ENCODE measurements around the gene SLC24A5.

Gene SLC24A5

DNA sequence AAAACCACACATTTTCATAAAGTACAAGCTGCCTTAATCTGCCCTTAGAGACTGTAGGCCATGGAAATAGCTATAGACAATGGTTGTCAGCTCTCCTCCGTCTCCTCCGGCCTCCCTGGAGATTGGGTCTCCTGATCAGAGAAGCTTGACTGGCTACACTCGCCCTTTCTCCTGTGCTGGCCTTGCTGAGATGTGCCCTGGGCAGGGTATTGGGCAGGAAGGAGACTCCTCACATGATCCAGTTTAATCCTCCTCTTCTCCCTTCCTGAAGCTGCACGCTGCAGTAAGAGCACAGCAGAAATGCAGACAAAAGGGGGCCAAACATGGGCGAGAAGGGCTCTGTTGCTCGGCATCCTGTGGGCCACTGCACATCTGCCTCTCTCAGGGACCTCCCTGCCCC is at the start of gene SLC24A5:
Gene SLC24A5 (plus strand): TSS at position 246 of the 400 bp plus-strand sequence. CDS start 55 bp downstream, at position 301.
- no peak for DNase-seq

- no peak for DNase-seq
These were observed 47.8 kb upstream of the SLC24A5 start for GRCh38 chr15:48072941-48073340.

- DNase-seq: no peak
These were observed 46.9 kb upstream of the SLC24A5 start for GRCh38 chr15:48073881-48074280.

DNA sequence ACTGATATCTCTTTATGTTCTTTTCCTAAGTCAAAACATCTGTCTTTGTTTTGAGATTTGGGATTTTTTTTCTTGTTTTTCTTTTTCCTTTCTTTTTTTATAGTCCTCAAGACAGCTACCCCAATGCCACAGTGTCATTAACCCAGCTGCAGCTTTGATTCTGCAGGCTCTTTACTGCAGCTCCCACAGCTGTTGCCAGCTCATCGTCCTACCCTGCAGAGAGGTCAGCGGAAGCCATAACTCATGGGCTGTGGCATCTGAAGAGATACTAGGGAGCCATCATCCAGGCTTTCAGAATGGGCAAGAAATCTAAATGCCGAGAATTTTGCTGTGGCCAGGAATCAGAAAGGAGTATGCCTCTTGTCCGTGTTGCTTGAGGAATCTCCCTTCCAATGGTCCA is 44.3 kb upstream of the SLC24A5 start:
- DNase-seq: no peak

- DNase-seq: no peak
These were observed 43.1 kb upstream of the SLC24A5 start for GRCh38 chr15:48077616-48078184.

GRCh38 chr15:48084759-48085590 is 35.8 kb upstream of the SLC24A5 start:
- no peak for DNase-seq

DNA sequence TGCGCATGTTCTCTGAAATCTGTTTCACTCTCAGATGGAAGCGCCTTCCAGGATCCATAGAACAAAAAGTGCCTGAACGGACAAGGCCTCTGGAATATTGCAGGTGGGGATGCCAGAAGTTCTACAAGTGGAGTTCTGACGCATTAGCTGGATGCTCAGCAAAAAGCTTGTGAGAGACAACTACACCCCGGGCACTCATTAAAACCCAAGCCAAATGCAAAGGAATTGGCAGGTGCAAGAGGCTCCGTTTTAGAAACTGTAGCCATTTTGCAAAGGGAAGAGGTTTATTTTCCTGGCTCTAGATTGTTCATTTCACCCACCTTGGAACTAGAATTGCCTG is 35.2 kb upstream of the SLC24A5 start:
- DNase-seq: no peak

DNA sequence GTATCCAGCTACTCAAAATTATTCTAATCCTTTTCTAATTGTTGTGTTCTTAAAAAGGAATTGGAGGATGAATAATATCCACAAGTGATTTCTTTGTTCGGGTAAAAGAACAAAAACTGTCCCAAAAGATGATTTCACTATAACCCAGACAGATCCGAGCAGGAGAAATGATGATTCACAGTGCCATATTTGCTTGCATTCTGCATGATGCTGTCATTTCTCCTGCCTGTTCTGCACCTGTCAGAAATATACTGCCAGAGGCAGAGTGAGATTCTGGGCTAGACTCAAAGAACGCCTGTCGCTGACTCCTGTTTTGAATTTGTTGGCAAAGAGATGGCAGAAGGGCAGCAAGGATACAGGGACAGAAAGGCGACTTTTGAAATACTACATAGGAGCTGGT is 34.7 kb upstream of the SLC24A5 start:
- no peak for DNase-seq

DNA sequence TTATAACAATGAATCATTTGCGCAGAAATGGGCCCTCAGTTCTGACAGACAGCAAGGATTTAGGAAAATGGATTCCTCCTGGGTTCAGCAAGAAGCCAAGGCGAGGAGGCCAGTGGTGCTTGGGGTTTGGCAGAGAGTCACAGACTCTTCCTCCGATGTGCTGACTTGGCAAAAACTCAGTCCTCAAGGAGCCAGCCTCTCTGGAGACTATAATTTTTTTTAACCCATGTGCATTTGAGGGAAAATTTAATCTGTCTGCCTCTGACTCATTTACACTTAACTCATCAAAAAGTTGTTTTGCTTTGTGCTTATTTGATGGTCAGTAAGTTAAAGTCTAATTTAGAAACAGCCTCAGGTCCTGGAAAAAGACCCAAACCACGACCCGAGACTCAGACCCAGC is 34.2 kb upstream of the SLC24A5 start:
- no peak for DNase-seq

GRCh38 chr15:48087844-48088243 is 32.9 kb upstream of the SLC24A5 start:
- DNase-seq: no peak

DNA sequence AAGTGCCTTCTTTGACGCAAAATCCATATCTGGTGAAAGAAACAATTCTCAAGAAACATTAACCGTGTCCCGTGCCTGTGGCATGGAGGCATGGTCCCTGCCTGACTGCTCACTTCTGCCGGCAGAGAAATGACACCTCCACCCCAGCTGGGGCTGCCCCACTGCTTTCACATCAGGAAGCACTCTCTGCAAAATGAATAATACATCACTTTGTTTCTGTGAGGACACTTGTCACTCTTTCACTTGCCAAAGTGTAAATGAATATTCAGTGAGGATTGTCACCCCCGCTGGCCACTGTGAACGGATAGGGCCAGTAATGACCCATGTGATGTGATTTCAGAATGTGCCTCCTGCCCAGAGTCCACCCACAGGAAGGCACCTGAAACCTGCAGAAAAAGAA is 31.1 kb upstream of the SLC24A5 start:
- DNase-seq: no peak

- no peak for DNase-seq
These were observed 30.7 kb upstream of the SLC24A5 start for GRCh38 chr15:48090115-48090514.

- no peak for DNase-seq
These were observed 30.1 kb upstream of the SLC24A5 start for GRCh38 chr15:48090666-48091065.

DNA sequence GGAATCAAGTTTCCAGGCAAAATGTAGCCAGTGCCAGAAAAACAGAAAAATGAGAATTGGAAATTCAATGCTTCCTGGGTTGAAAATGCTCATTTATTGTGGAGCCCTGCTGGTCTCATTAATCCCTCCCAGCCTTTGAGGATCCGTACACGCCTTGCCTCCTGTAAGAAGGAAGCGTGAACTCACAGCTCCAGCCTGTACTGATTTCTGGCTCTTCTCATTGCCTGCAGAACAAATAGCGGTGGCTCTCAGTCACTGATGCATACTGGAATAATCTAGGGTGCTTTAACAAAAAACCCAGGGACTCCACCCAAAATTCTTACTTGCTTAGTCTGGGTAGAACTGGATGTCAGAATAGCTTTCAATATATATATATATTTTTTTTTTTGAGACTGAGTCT is 29.3 kb upstream of the SLC24A5 start:
- DNase-seq: no peak

- DNase-seq: no peak
These were observed 24.4 kb upstream of the SLC24A5 start for GRCh38 chr15:48096355-48096786.

- peak in 1 of 2 donors; percentile 16 for DNase-seq
These were observed 24.0 kb upstream of the SLC24A5 start for GRCh38 chr15:48096813-48097212.

DNA sequence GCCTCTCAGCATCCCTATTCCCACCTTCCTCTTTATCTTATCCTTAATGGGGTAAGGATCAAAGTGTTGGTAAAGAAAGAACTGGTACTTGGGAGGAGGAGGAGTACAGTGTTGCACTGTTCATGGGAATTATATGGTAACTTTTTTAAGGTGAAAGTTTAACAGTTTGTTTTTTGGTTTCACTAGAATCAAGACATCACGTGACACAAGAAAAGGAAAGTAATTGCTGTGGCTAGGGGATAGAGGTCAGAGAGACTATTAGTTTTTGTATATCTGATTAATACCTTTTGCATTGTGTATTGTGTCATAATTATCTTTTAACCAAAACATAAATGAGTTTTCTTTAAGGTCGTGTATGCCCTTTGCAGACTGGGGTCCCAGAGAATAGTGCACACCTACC is 23.5 kb upstream of the SLC24A5 start:
- no peak for DNase-seq

DNA sequence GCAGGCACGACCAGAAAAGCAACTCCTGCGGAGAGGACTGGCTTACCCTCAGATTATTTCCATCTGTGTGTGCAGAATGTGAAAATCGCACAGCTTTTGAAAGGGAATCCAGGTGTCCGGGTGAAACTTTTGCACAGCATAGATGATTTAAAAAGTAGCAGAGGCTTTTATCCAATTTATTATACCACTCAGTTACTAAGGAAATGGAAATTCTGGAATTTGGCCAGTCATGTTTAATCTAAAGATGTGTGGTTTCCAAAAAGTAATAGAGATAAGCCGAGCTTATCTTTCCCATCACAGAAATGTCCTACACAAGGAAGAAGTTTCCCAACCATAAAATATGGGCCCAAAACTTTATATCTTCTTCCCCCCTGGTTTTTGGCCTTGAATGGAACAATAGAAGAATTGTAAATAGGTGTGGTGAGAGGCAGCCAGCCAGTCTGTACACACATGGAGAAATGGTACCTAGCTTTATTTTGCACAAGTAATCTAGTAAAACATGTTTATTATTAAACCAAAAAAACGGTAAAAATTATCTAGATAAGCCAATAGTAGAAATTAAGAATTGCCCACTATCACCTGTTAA is 19.3 kb upstream of the SLC24A5 start:
- no peak for DNase-seq

DNA sequence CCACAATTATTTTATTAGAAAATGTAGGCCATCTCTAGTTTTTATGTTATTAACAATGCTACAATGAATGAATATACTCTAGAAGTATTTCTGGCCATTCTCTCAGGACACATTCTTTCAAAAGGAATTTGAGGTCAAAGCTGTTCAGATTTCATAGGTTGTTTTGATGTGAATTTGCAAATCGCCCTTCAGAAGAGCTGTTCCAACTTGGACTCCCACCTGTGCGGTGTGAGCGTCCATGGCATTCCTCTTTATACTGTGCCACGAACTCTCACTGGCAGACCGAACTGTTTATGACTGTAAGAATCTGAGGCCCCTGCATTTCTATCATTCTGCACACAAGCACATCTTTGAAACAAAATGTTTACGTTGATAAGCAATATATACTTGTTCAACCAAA is 18.6 kb upstream of the SLC24A5 start:
- DNase-seq: no peak

DNA sequence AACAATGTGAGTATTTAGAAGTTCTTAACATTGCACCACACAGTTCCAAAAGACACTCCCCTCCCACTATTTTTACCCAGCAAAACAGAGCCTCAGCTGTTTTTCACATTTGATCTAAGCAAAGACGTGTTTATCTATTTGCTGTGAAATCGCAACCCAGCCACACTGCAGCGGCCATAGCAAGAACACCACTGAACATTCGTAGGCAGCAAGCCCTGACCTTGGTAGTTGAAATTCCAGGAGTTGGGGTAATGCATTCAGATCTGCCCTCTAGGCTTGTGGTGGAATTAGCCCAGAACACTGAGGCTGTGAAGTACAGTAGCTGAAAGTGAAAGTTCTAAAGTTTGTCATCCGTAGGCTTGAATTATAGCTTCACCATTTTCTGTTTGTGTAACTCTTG is 17.1 kb upstream of the SLC24A5 start:
- no peak for DNase-seq

DNA sequence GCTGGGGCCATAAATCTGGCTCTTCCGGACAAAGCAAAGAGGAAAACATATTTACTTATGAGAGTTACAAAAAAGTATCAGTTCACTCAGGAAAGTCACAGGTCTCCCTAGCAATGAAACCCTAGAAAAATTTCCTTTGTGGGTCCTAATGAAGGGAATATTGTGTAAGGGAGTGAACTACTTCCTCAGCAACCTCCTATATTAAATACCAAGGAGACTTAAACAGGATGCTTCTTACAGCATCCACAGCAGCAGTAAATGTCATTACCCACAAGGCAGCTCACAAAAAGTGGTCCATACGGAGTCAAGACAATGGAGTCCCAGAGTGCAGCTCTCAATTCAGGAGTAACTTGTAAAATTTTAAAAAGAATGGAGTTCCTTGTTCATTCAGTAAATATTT is 14.9 kb upstream of the SLC24A5 start:
- DNase-seq: no peak

GRCh38 chr15:48109212-48109611 is 11.6 kb upstream of the SLC24A5 start:
- DNase-seq: no peak

DNA sequence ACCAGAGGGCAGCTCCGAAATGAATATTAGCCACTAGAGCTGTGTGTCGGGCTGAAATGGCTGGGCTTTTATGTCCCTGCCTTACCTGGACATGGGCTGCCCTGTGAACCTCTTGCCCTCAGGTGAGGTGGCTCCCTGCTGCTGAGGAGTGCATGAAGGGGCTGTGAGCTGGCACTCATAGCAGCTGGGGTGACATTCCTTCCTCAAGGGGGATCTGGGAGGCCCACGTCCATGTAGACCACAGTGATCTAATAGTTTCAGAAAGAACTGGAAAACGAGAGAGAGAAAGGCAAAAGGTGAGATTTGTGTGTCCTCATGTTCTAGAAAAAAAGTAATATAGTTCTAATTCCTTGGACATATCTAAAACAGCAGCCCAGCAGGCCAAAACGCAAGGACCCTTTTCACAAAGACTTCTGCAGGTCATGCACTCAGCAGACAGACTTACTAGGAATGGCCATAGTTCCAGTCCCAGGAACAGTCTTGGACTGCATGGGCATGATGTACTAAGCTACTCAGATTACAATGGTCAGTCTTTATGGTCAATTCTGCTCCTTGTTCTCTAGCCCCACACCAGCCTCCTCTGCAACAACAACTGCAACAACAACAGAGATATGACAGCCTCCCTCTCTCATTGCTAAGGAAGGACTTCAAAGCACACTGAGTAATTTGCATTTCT is 10.8 kb upstream of the SLC24A5 start:
- no peak for DNase-seq

GRCh38 chr15:48112242-48112641 is 8.5 kb upstream of the SLC24A5 start:
- DNase-seq: no peak

Measured in inflammatory macrophage treated with lipopolysaccharide for 1 hour (primary cell).